Activated CD4-positive, alpha-beta T cell treated with anti-CD3 and anti-CD28 coated beads, Interleukin-2, amount 50 U/mL, for 4 hours (primary cell): ENCODE measurements around the gene RIPOR3.
"Not testable (repeated sequence)": the region's sequence is repeated elsewhere in the genome, so short reads cannot be mapped to it uniquely, and the experiment has no call there.

Experiments
- DNase-seq, 2 experiments: peaks; one replicate each; pipeline ENCODE4 v3.0.0-alpha.2; 2020

The RIPOR3 gene

GRCh38 chr20:50604451-50604850 is 86.9 kb downstream of the RIPOR3 start:
- no peak for DNase-seq

- DNase-seq: no peak
Measured at GRCh38 chr20:50602432-50603088, 88.8 kb downstream of the RIPOR3 start.

- no peak for DNase-seq
Measured at GRCh38 chr20:50601511-50602431, 89.6 kb downstream of the RIPOR3 start.

- DNase-seq: no peak
Measured at GRCh38 chr20:50600281-50600895, 91.0 kb downstream of the RIPOR3 start.

GRCh38 chr20:50598768-50599167 is 92.6 kb downstream of the RIPOR3 start:
- DNase-seq: not testable (repeated sequence)

GRCh38 chr20:50598074-50598473 is 93.3 kb downstream of the RIPOR3 start:
- no peak for DNase-seq

GRCh38 chr20:50597406-50597969 is 93.9 kb downstream of the RIPOR3 start:
- DNase-seq: no peak

GRCh38 chr20:50596694-50597021 is 94.7 kb downstream of the RIPOR3 start:
- DNase-seq: no peak

GRCh38 chr20:50595988-50596693 is 95.2 kb downstream of the RIPOR3 start:
- DNase-seq: no peak

- DNase-seq: no peak
Measured at GRCh38 chr20:50595433-50595895, 95.9 kb downstream of the RIPOR3 start.

- no peak for DNase-seq
Measured at GRCh38 chr20:50594591-50595432, 96.5 kb downstream of the RIPOR3 start.

GRCh38 chr20:50594231-50594590 is 97.1 kb downstream of the RIPOR3 start:
- DNase-seq: no peak

- DNase-seq: no peak
Measured at GRCh38 chr20:50593005-50593335, 98.4 kb downstream of the RIPOR3 start.

GRCh38 chr20:50592282-50593004 is 98.9 kb downstream of the RIPOR3 start:
- DNase-seq: no peak

GRCh38 chr20:50591233-50591852 is 100.0 kb downstream of the RIPOR3 start:
- no peak for DNase-seq

GRCh38 chr20:50590348-50590664 is 101.0 kb downstream of the RIPOR3 start:
- no peak for DNase-seq

GRCh38 chr20:50589548-50590347 is 101.6 kb downstream of the RIPOR3 start:
- no peak for DNase-seq

GRCh38 chr20:50588034-50588736 is 103.2 kb downstream of the RIPOR3 start:
- DNase-seq: peak; percentile 66

- DNase-seq: no peak
Measured at GRCh38 chr20:50587291-50587961, 103.9 kb downstream of the RIPOR3 start.
